ENCODE measurements around the gene SLC39A3. TPM values are rescaled to one million over a fixed set of nuclear protein-coding genes. Genes with fewer than 3 reads are reported as not detected.
A peak's percentile ranks its signal among the peaks of the same experiment; 100 is the strongest.

The SLC39A3 gene
- total RNA-seq, 1 experiment from 2014 or later: 32.4 TPM

DNA sequence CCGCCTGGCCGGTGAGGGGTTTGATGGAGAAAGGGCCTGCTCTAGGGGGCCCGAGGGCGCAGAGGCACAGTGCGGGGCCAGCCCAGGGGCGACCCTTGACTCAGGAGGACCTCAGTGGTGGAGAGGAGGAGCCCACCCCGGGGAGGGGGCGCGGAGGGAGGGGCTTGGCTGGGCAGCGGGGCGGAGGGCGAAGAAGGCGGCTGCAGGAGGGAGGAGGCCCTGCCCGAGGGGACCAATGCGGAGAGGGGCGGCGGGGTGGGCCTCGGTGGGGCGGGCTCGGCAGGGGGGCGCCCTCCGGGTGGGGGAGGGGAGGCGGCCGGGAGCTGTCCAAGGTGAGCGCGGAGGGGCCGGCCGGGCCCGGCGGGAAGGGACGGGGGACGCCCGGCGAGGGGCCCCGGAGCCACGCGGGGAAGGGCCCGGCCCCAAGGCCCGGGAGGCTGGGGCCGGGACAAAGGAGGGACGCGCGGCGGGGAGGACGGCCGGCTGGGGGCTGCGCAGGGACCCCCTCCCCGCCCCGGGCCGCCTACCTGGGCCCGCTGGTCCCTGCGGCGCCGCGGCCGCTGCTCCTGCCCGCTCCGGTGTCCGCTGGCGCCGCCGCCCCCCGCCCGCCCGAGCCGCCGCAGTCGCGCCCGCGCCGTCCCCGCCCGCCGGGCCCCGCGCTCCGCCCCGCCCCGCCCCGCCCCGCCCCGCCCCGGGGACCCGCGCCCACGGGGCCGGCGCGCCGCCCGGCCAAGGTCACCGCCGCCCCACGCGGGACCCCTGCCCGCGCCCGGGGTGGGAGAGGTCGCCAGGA is 18.8 kb downstream of the SLC39A3 start, which contains the start of gene DIRAS1:
DIRAS1 (minus strand) TSS at position 596 of the 793 bp plus-strand sequence. CDS start 3,566 bp downstream, outside the sequence.
- Histone ChIP-seq H2AFZ (ENCODE audit: low read length) (no peak within 1 kb of the TSS), H4K20me1 (ENCODE audit: control insufficient read depth, insufficient read depth, insufficient read length) (no peaks in the 10 kb centered on the region), H3K27ac (ENCODE audit: insufficient read length, low read depth, low read length) (no peak within 1 kb of the TSS), H3K56ac (ENCODE audit: insufficient read length, low read depth, low read length) (no peak within 1 kb of the TSS), H2BK20ac (ENCODE audit: low read depth, low read length, poor library complexity, severe bottlenecking) (no peak within 1 kb of the TSS), H3K23ac (ENCODE audit: insufficient read length, low read depth, low read length) (no peak within 1 kb of the TSS), H2BK120ac (ENCODE audit: low read depth, low read length, poor library complexity, severe bottlenecking) (no peak within 1 kb of the TSS), H3K79me1 (ENCODE audit: insufficient read depth, low read depth, low read length, poor library complexity, severe bottlenecking) (no peaks in the 10 kb centered on the region), H3K4ac (ENCODE audit: low read depth, low read length) (no peak within 1 kb of the TSS), H2BK12ac (ENCODE audit: insufficient read length, low read depth, low read length) (no peak within 1 kb of the TSS), H2AK5ac (ENCODE audit: insufficient read length, low read length) (no peak within 1 kb of the TSS), H4K91ac (ENCODE audit: insufficient read length, low read depth, low read length) (no peak within 1 kb of the TSS), H3T11ph (ENCODE audit: low read length) (no peak within 1 kb of the TSS), H4K5ac (ENCODE audit: insufficient read length, low read depth, low read length) (no peak within 1 kb of the TSS), H2BK15ac (ENCODE audit: low read depth, low read length) (no peak within 1 kb of the TSS), H3K27me3 (ENCODE audit: insufficient read depth, low read length) (no peaks in the 10 kb centered on the region), H3K14ac (ENCODE audit: insufficient read depth, low read length) (peak within 1 kb of the TSS; percentile 63; the same call in 1 of the 2 replicates), H3K9me3 (ENCODE audit: control insufficient read depth, low read depth, low read length) (no peaks in the 10 kb centered on the region), H3K4me1 (ENCODE audit: insufficient read depth, low read length) (no peaks in the 10 kb centered on the region), H3K4me2 (ENCODE audit: insufficient read depth, insufficient read length, low read length) (peak within 1 kb of the TSS; percentile 41), H2BK5ac (ENCODE audit: insufficient read length, low read length) (no peak within 1 kb of the TSS), H3K18ac (ENCODE audit: insufficient read length, low read depth, low read length) (no peak within 1 kb of the TSS), H3K79me2 (ENCODE audit: insufficient read depth, low read length) (no peaks in the 10 kb centered on the region), H4K8ac (replicated peaks; ENCODE audit: insufficient read length, low read depth, low read length) (no peak within 1 kb of the TSS), H3K9ac (ENCODE audit: extremely low read depth, insufficient read length, low read length) (no peak within 1 kb of the TSS), H3K23me2 (ENCODE audit: insufficient read length, low read depth, low read length, poor library complexity, severe bottlenecking) (peaks cover 7% of the 10 kb centered on the region)
- peaks cover 3 to 5% (median 4%) of the 10 kb centered on the region in 3 experiments for H3K36me3 Mint-ChIP-seq (ENCODE audit: insufficient read depth in 1 of 3, low read depth in 3 of 3)
- H3K27ac Mint-ChIP-seq: no peak within 1 kb of the TSS
- no CpG with 5 or more reads among the region's 100 CpGs for WGBS (ENCODE audit: extremely low coverage, insufficient read length, low lambda C conversion rate)
- H3K4me3 Mint-ChIP-seq: peak within 1 kb of the TSS; percentile 72 to 84
- TF ChIP-seq, protein P1, sequence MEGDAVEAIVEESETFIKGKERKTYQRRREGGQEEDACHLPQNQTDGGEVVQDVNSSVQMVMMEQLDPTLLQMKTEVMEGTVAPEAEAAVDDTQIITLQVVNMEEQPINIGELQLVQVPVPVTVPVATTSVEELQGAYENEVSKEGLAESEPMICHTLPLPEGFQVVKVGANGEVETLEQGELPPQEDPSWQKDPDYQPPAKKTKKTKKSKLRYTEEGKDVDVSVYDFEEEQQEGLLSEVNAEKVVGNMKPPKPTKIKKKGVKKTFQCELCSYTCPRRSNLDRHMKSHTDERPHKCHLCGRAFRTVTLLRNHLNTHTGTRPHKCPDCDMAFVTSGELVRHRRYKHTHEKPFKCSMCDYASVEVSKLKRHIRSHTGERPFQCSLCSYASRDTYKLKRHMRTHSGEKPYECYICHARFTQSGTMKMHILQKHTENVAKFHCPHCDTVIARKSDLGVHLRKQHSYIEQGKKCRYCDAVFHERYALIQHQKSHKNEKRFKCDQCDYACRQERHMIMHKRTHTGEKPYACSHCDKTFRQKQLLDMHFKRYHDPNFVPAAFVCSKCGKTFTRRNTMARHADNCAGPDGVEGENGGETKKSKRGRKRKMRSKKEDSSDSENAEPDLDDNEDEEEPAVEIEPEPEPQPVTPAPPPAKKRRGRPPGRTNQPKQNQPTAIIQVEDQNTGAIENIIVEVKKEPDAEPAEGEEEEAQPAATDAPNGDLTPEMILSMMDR (conservative IDR thresholded peaks at IDR 0.05): no peak
- H3K9me3 Mint-ChIP-seq: no peaks in the 10 kb centered on the region
- H3K4me1 Mint-ChIP-seq: peaks cover 6 to 14% of the 10 kb centered on the region in 2 experiments
- peak; percentile 63 for DNase-seq
- peaks cover 36% of the 10 kb centered on the region for H3K27me3 Mint-ChIP-seq (ENCODE audit: low read depth)
